Endometrium (tissue), 2 donors: Measurements from ENCODE around the gene TSFM.
"Not testable (repeated sequence)": the region's sequence is repeated elsewhere in the genome, so short reads cannot be mapped to it uniquely, and the experiment has no call there.

Source experiments
- FAIRE-seq: peaks from 2 replicates; lab custom pipeline; 2012; peaks lifted over from hg19 to GRCh38; lab: Jason Lieb, UNC
- donor health status: control.
- donor health status: control.

Gene TSFM

DNA sequence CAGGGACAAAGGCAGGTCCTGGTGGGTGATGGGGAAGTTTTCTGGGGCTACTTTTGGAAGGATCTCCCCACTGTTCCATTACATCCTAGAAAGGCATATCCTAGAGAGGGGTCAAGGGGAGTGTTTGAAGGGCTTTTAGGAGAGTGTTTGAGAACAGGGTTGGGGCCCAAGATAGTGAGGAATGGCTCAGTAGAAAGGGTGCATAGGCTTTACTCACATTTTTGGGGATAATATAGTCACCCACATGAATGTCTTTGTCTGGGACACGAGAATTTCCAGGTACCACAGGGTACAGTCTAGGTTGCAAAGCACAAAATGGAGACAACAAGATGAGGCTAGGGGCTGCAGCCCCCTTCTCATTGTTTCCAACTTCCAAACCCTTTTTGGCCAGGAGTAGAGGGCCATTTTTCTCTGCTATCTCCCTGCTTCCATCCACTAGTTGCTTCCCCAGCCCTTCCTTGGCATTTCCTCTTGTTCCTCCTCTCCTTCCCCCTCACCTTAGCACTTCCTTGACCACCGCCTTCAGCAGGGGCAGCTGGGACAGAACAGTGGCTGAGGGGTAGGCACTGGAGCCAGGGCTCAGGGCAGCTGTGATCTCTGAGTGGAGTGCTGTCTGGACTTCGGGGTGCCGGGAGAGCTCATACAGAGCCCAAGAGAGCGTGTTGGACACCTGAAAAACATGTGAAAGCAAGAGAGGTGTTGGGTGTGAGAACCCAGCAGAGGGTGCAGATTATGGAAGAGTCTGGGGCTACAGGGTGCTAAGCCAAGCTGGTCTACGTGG, 18.5 kb upstream of the TSFM start:
- no peak for FAIRE-seq

DNA sequence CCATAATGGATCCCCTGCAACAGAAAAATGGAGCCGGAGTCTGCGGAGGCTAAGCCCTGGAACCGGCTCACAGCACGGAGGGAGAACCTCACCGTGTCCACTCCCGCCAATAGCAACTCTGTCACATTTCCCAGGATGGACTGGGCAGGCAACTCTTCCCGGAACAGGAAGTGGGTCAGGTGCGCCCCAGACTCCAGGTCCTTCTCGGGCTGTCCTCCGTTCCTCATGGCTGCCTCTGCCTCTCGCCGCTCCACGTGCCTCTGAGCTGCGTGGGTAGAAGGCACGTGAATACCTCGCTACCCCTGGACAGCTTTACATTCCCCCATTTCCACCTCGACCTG, 18.0 kb upstream of the TSFM start:
- no peak for FAIRE-seq

DNA sequence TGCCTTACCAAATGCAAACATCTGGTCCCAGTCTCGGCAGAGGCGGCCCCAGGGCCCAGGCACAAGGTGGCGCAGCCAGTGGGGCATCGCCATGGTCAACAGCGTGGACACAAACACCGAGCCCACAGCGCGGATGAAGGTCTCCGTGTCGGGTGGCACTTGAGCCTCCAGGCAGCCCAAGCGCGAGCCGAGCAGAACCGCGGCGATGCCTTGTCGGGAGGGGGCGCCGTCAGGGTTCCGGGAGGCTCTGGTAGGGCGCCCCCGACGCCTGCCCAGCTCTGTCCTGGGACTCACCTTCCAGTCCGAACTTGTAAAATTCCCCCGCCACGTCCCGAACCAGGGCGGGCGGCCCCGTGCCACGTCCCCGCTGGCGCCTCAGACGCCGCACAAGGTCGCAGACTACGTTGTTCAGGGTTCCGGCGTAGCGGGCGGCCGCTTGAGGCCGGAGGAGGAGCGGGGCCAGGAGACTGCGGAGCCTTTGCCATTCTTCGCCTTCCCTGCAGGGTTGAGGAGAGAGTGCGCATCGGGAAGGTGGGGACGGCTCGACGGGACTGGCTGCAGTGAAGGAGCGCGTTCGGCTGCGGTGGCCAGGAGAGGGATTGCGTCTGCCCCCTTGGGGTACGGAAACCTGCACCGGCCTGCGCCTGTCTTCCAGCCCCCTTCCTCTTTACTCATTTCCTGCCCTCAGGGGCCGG, 17.4 kb upstream of the TSFM start:
- FAIRE-seq = no peak

DNA sequence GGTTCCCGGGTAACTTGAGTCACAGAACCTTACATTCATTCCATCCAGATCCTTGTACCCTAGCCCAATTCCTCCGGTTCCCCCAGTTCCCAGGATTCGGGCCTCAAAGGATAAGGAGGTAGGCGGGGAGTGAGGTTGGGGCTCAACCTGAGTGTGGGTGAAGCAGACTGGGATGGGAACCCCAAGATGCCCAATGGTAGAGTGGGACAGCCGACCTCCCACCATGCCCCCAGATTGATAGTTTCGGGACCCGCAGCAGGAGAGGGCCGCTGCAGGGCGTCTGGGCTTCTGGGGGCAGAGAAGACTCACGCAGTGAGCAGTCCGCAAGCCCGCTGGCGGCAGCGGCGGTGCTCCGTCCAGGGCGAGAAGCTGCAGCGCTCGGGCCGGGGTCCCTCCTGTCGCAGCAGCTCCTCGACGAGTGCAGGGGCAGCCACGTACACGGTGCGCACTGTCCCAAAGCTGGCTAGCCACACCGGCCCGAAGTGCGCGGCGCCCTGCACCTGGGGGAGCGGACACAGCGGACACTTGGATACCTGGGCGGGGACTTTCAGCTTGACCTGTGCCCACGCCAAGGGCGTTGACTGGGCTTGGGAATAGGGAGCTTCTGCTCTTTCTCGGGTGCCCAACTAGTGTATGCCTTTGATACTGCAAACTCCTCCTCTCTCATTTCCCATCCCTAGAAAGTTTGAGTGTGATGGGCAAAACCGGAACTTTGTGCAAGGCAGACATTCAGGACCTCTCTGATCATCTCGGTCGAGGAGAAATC, 16.7 kb upstream of the TSFM start:
- FAIRE-seq = no peak

DNA sequence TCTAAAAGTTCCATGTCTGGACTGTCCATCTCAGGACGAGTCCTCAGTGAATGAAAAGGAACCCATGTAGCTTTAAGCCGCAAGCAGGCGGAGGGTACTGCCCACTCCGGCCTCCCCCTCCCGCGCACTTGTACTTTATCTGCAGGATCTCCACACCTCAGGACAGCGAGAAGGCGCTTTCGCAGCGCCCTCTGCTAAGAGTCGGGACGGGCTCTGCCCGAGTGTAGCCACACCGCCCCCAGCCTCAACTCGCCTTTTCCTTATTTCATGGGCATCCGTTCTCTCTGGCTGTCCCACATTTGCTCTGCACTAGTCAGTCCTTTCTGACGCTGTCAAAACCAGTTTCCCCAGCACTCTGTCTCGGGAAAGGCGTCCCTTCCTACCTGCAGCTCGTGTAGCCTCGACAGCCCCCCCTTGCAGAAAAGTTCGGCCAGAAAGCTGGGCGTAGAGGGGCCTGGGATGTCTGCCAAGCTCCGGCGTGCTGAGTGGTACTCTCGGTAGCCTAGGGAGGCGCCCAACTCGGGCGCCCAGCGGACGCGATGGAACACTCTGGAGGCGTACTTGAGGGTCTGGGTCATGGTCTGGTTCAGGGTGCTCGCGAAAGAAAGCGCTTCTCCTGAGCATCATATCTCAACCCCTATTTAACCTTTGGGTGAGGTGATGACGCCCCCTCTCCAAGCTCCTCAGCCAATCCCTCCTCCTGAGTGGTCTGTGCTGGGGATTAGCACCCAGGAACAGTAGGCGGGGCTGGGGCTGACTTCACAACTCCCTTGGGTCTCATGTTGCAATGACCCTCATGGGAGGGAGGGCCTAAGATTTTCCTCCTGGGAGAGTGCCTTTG, 15.9 kb upstream of the TSFM start, which contains the start of gene CYP27B1:
Gene CYP27B1, minus strand, starts transcription at position 615 of the 841 bp plus-strand sequence. Its CDS starts 37 bp downstream, at position 578.
- no peak for FAIRE-seq

DNA sequence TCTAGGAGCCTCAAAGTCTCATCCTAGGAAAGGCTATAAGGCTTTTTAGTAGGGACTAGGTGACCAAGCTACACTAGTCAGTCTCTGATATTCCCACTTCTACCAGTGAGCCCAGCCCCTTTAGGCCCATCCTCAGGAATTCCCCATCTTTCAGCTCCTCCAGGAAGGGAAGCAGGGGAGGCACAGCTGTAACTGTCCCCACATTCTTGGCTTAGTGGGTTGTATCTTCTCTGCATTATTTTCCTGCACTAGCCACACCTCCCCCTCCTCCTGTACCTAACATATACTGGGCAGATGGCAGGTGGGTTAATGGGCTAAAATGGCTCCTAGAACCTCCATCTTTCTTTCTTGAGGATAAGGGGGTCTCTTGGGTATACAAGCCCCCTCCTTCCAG, 15.3 kb upstream of the TSFM start:
- FAIRE-seq = no peak

DNA sequence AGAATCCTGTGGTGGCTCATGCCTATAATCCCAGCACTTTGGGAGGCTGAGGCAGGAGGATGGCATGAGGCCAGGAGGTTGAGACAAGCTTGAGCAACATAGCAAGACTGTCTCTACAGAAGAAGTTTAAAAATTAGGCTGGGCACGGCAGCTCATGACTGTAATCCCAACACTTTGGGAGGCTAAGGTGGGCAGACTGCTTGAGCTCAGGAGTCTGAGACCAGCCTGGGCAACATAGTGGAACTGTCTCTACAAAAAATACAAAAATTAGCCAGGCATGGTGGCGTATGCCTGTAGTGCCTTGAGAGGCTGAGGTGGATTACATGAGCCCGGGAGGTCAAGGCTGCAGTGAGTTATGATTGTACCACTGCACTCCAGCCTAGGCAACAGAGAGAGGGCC, 14.7 kb upstream of the TSFM start:
- FAIRE-seq = no peak

DNA sequence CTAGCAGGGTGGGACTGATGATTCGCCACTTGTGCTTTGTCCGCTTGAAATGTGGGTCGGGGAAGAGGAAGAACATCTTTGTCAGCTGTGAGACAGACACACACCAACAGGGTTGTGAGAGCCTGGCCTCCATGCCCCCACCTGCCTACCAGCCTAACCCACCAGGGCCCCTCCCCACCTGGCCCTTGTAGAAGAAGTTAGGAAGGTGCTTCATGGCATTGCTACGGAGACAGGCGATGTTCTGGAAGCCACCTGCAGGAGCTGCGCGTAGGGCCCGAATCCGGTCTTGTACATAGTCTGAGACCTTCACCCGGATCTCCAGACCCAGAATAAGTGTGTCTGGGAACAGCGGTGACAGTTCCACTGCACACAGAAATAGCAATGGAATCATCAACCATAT, 13.0 kb upstream of the TSFM start:
- FAIRE-seq = no peak

DNA sequence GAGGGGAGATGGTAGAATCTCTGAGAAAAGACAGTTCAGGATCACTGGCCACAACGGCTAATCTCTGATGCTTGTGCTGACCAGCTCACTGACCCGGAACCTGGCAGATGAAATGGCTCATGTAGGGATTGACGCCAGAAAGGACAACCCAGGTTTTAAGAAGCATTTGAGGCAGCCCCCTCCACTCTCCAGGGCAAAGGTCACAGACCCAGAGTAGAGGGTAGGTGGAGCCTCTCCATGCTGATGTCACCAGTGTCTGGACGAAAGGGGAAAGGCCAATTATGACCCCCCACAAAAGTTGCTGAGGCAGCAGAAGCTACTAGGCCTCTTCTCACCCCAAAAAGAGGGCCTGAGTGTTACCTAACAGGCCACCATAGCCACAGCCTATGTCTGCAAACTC, 11.9 kb upstream of the TSFM start:
- FAIRE-seq = no peak

DNA sequence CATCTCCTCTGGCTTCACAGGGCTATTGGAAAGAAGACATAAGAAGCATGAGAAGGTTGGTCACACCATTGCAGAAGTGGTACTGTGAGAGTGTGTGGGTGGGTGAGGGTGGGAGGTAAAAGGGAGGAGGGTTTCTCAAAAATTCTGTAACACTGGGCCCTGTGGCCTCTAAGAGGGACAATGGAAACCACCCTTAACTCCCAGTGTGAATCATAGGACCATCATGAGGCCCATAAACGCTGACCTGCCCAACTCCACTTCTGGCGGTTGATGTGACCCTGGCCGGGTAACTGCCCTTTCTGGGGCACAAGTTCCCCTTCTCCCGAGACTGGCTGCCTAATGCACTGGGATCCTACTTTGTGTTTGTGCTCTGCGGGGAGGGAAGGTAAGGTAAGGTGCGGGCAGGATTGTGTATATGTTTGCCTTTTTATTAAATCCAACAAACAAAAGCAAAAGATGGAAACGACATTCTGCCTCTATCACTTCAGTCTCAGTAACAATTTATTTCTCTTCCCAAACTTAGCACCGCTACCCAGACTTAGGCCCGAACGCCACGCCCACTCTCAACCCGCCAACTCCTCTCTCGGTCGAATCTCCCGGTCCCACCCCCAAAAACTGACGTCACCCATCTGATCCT, 11.2 kb upstream of the TSFM start:
- no peak for FAIRE-seq

DNA sequence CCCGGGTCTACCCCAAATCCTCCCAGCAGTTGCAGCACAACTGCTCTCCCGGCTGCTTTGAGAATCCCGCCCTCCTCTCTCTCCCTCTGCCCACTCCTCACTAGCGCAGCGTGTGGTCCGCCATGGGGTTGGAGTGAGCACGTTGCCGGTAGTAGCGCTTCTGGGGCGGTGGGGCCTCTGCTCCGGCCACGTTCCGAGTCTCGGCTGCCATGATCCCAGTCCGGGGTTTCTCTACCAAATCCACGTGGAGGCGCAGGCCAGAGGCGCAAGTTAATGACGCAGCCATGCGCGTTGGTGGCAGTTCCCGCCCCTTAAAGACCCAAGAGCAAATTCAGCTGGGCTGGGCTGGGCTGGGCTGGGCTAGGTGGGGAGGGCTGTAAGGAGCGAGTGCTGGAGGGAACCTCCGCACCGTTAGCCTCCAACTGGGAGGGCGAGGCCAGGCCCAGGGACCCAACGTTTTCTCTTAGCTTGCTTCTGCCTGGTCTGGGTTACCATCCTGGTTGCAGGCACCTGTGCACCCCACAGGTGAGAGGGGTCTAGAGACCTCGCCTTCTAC, 10.6 kb upstream of the TSFM start, which contains the start of gene METTL1:
Gene METTL1, minus strand, starts transcription at position 233 of the 556 bp plus-strand sequence. Its CDS starts 22 bp downstream, at position 211.
- peak; percentile 39 for FAIRE-seq

DNA sequence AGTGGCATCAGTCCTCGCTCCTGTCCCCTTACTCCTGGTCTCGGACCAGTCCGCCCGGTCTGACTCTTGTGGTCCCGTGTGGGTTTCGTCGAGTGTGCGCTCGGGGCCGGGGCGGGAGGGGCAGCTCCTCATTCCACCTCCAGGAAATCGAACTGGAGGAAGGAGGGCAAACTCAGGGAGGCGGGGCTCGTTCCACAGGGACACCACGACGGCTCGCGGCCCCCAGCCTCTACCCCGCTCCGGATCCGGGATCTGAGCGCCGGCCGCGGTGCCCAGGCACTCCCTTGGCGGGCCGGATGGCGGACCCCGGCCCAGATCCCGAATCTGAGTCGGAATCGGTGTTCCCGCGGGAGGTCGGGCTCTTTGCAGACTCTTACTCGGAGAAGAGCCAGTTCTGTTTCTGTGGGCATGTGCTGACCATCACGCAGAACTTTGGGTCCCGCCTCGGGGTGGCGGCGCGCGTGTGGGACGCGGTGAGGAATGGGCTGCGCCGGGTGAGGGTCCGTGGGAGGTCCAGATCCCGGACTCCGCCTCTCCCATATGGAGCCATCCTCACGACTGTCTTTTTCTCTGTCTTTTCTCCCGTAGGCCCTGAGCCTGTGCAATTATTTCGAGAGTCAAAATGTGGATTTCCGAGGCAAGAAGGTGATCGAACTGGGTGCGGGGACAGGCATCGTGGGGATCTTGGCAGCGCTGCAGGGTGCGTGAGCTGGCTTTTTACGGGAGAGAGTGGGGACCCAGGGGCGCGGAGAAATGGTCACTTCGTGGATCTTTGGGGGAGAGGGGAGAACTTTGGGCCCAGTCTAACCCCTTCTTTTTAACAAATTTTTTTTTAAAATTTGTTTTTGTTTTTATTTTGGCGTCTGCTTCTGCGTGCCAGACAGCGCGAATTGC, 9.9 kb upstream of the TSFM start, which contains the start of gene EEF1AKMT3:
Gene EEF1AKMT3, plus strand, starts transcription at position 186 of the 894 bp plus-strand sequence. Its CDS starts 111 bp downstream, at position 297.
- no peak for FAIRE-seq

DNA sequence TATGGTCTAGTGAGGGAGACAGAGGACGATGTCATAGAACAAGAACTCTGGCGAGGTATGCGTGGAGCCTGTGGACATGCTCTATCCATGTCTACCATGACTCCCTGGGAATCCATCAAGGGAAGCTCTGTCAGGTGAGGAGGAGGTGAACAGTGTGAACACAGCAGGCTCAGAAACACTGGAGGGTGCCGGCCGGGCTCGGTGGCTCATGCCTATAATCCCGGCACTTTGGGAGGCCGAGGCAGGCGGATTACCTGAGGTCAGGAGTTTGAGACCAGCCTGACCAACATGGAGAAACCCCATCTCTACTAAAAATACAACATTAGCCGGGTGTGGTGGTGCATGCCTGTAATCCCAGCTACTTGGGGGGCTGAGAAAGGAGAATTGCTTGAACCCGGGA, 8.0 kb upstream of the TSFM start:
- FAIRE-seq = not testable (repeated sequence)

DNA sequence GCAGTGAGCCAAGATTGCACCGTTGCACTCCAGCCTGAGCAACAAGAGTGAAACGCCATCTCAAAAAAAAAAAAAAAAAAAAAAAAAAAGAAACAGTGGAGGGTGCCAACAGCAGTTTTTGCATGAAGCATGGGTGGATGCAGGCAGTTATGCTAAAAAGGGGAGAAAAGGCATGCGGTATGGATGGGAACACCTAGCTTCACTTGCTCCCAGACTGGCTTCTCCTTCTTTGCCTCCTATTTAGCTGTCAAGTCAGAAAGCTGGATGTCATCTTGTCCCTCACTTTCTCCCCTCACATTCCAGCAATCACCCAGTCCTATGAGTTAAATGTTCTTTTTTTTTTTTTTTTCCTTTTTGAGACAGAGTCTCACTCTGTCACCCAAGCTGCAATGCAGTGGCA, 7.5 kb upstream of the TSFM start:
- FAIRE-seq = no peak

DNA sequence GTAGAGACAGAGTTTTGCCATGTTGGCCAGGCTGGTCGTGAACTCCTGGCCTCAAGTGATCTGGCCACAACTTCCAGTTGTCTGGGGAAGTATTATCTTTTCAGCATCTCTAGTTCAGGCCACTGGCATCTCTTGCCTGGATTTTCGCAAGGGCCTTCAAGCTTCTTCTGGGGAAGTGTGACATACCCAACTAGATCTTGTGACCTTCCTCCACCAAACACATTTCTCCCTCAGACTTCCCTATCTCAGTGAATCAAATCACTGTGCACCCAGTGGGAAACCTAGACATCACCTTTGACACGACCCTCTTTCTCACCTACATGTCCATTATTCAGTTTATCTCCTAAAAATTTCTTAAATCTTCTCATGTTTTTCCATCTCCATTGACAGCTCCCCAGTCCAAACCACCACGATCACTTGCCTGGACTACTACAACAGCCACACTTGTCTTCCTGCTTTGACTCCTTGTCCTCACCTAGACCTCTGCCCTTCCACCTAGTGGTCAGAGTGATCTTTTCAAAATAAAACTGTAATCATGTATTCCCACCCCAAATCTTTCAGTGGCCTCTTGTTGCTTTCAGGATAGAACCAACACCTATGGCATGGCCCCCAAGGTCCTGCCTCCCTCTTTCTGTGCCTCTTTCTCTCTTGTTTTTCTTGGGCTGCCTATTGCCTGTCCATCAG, 6.9 kb upstream of the TSFM start:
- FAIRE-seq = no peak

DNA sequence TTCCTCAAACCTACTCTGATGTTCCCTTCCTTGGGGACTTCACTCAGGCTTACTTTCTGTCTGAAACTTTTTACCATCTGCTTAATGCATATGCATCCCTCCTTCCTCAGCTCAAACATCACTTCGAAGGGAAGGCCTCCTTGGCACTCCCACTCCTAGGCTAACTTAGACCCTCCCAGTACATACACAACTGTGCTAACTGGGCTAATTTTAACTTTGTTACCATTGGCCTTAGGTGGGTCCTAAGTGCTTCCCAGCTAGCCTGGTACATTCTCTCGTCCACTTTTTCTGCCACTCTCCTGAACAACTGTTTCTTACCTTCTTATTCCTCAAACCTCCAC, 6.4 kb upstream of the TSFM start:
- FAIRE-seq = no peak

DNA sequence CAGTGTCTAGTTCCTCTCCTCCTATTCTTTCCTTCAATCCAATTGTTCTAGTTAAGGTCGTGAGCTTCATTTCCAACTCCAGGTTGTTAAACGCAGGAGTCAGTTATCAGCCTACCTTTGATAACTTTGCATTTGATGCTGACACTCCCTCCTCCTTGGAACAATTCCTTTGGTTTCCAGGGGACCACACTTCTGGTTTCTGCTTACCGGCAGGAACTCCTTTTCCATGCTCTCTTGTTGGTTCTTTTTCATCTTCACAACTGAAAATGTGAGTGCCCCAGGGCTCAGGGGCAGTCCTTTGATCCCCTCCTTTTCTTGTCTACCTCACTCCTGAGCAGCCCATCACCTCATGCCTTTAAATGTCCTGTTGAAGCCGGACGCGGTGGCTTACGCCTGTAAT, 5.2 kb upstream of the TSFM start:
- no peak for FAIRE-seq

DNA sequence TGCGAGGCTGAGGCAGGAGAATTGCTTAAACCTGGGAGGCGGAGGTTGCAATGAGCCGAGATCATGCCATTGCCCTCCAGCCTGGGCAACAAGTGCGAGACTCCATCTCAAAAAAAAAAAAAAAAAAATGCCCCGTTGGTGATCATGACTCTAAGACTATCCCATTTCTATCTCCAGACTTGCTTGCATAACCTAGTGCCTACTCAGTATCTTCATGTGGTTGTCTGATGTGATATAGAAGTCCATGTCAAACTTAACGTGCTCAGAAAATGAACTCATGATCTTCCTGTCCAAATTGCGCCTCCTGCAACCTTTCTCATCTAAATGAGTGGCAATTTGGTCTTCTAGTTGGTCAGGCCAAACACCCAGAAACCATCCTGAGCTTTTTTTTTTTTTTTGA, 4.7 kb upstream of the TSFM start:
- FAIRE-seq = no peak

DNA sequence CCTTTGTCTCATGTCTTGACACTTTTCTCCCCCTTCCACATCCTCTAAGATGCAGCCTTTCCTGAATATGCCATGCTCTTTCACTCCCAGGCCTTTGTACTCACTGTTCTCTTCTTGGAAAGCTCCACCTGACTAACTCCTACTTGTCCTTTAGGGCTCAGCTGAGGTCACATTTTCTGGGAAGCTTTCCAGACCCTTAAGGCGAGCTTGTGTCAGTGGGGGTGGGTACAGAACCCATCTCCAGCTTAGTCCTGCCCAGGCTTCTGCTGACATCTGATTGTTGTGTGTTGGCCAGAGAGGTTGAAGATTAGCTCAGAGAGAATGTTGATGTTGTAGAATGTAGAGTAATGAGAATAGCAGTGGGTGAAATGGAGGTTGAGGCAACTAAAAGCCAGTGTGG, 2.9 kb upstream of the TSFM start:
- FAIRE-seq = no peak
